H9 (cell line): ENCODE results near the gene NHLRC4. TPM values are rescaled to one million over a fixed set of nuclear protein-coding genes. Genes with fewer than 3 reads are reported as not detected.

Source experiments
- DNase-seq: peaks from one replicate; pipeline ENCODE4 v3.0.0-alpha.2; 2017
- H2AFZ ChIP-seq: one replicate; pipeline ENCODE4 v1.6.1; 2013; ENCODE audit warnings: mild to moderate bottlenecking, low read length, control low read depth, moderate library complexity
- H2AK5ac ChIP-seq: 2 replicates; pipeline ENCODE4 v1.6.1; 2013; ENCODE audit warnings: low read length, control low read depth, mixed read lengths; ENCODE audit not compliant: insufficient read length
- H2BK120ac ChIP-seq: one replicate; pipeline ENCODE4 v1.6.1; 2013; ENCODE audit warnings: low read depth, mild to moderate bottlenecking, low read length, control low read depth, inconsistent platforms; ENCODE audit not compliant: poor library complexity, severe bottlenecking
- H2BK12ac ChIP-seq: 2 replicates; pipeline ENCODE4 v1.6.1; 2013; ENCODE audit warnings: low read length, control low read depth, mixed read lengths, low read depth; ENCODE audit not compliant: insufficient read length
- H2BK15ac ChIP-seq: 2 replicates; pipeline ENCODE4 v1.6.1; 2013; ENCODE audit warnings: low read depth, low read length, control low read depth
- H2BK20ac ChIP-seq: one replicate; pipeline ENCODE4 v1.6.1; 2013; ENCODE audit warnings: low read depth, mild to moderate bottlenecking, low read length, control low read depth, inconsistent platforms; ENCODE audit not compliant: poor library complexity, severe bottlenecking
- H2BK5ac ChIP-seq: 2 replicates; pipeline ENCODE4 v1.6.1; 2013; ENCODE audit warnings: low read length, control low read depth, mixed read lengths; ENCODE audit not compliant: insufficient read length
- H3K14ac ChIP-seq: 2 replicates; pipeline ENCODE4 v1.6.1; 2013; ENCODE audit warnings: low read length, control low read depth; ENCODE audit not compliant: insufficient read depth
- H3K18ac ChIP-seq: 2 replicates; pipeline ENCODE4 v1.6.1; 2013; ENCODE audit warnings: low read depth, mild to moderate bottlenecking, mixed read lengths, low read length, control low read depth; ENCODE audit not compliant: insufficient read length
- H3K23ac ChIP-seq: 2 replicates; pipeline ENCODE4 v1.6.1; 2013; ENCODE audit warnings: low read length, control low read depth, mixed read lengths, low read depth; ENCODE audit not compliant: insufficient read length
- H3K23me2 ChIP-seq: 2 replicates; pipeline ENCODE4 v1.6.1; 2013; ENCODE audit warnings: low read depth, mild to moderate bottlenecking, mixed read lengths, low read length, control low read depth; ENCODE audit not compliant: insufficient read length, poor library complexity, severe bottlenecking
- H3K27ac ChIP-seq: 2 replicates; pipeline ENCODE4 v1.5.1; 2013; ENCODE audit warnings: low read length, control low read depth, mixed read lengths, low read depth; ENCODE audit not compliant: insufficient read length
- H3K27me3 ChIP-seq: 2 replicates; pipeline ENCODE4 v1.6.1; 2013; ENCODE audit warnings: low read length, control low read depth, inconsistent platforms; ENCODE audit not compliant: insufficient read depth
- H3K4ac ChIP-seq: 2 replicates; pipeline ENCODE4 v1.6.1; 2013; ENCODE audit warnings: low read depth, mild to moderate bottlenecking, control low read depth, inconsistent platforms, low read length, moderate library complexity
- H3K4me1 ChIP-seq: 2 replicates; pipeline ENCODE4 v1.6.1; 2013; ENCODE audit warnings: low read length, control low read depth, inconsistent platforms; ENCODE audit not compliant: insufficient read depth
- H3K4me2 ChIP-seq: 2 replicates; pipeline ENCODE4 v1.6.1; 2013; ENCODE audit warnings: low read length, control low read depth, mixed read lengths; ENCODE audit not compliant: insufficient read length, insufficient read depth
- H3K56ac ChIP-seq: 2 replicates; pipeline ENCODE4 v1.6.1; 2013; ENCODE audit warnings: low read depth, mild to moderate bottlenecking, mixed read lengths, low read length, control low read depth; ENCODE audit not compliant: insufficient read length
- H3K79me1 ChIP-seq: 2 replicates; pipeline ENCODE4 v1.6.1; 2013; ENCODE audit warnings: low read depth, mild to moderate bottlenecking, moderate library complexity, low read length, control low read depth, inconsistent platforms; ENCODE audit not compliant: insufficient read depth, poor library complexity, severe bottlenecking
- H3K79me2 ChIP-seq: 2 replicates; pipeline ENCODE4 v1.6.1; 2013; ENCODE audit warnings: low read length, control low read depth, inconsistent platforms; ENCODE audit not compliant: insufficient read depth
- H3K9ac ChIP-seq: 2 replicates; pipeline ENCODE4 v1.6.1; 2013; ENCODE audit warnings: low read length, control low read depth, mixed read lengths; ENCODE audit not compliant: insufficient read length; ENCODE audit errors: extremely low read depth
- H3K9me3 ChIP-seq: one replicate; pipeline ENCODE4 v1.6.1; 2013; ENCODE audit warnings: low read depth, low read length, inconsistent platforms; ENCODE audit not compliant: control insufficient read depth
- H3T11ph ChIP-seq: one replicate; pipeline ENCODE4 v1.6.1; 2013; ENCODE audit warnings: mild to moderate bottlenecking, low read length, control low read depth, inconsistent platforms
- H4K20me1 ChIP-seq: one replicate; pipeline ENCODE4 v1.6.1; 2013; ENCODE audit not compliant: control insufficient read depth, insufficient read length, insufficient read depth
- H4K5ac ChIP-seq: 2 replicates; pipeline ENCODE4 v1.6.1; 2013; ENCODE audit warnings: low read depth, mild to moderate bottlenecking, mixed read lengths, low read length, control low read depth; ENCODE audit not compliant: insufficient read length
- H4K8ac ChIP-seq: replicated peaks from 2 replicates; pipeline ENCODE4 v1.6.1; 2013; ENCODE audit warnings: low read length, control low read depth, mixed read lengths, low read depth; ENCODE audit not compliant: insufficient read length
- H4K91ac ChIP-seq: 2 replicates; pipeline ENCODE4 v1.6.1; 2013; ENCODE audit warnings: low read depth, mild to moderate bottlenecking, moderate library complexity, mixed read lengths, low read length, control low read depth; ENCODE audit not compliant: insufficient read length
- H3K27ac Mint-ChIP-seq, 3 experiments: 2 replicates in 2 of 3; 3 replicates in 1 of 3; pipeline ENCODE4 v1.8.0; 2020 to 2021; ENCODE audit warnings: mixed read lengths in 3 of 3, mild to moderate bottlenecking in 1 of 3, moderate library complexity in 1 of 3
- H3K27me3 Mint-ChIP-seq: 2 replicates; pipeline ENCODE4 v1.8.0; 2021; ENCODE audit warnings: low read depth, mild to moderate bottlenecking, moderate library complexity, mixed read lengths
- H3K36me3 Mint-ChIP-seq, 3 experiments: 2 replicates in 2 of 3; 3 replicates in 1 of 3; pipeline ENCODE4 v1.8.0; 2020 to 2021; ENCODE audit warnings: low read depth in 3 of 3, mixed read lengths in 3 of 3; ENCODE audit not compliant: insufficient read depth in 1 of 3
- H3K4me1 Mint-ChIP-seq, 2 experiments: 2 replicates each; pipeline ENCODE4 v1.8.0; 2020; ENCODE audit warnings: mixed read lengths in 2 of 2
- H3K4me3 Mint-ChIP-seq, 2 experiments: 2 replicates in 1 of 2; 3 replicates in 1 of 2; pipeline ENCODE4 v1.8.0; 2020 to 2021; ENCODE audit warnings: mild to moderate bottlenecking in 2 of 2, mixed read lengths in 2 of 2, moderate library complexity in 1 of 2
- H3K9me3 Mint-ChIP-seq, 2 experiments: 2 replicates in 1 of 2; 3 replicates in 1 of 2; pipeline ENCODE4 v1.8.0; 2020; ENCODE audit warnings: mild to moderate bottlenecking in 2 of 2, mixed read lengths in 2 of 2, moderate library complexity in 1 of 2
- CTCF ChIP-seq: fragments of 200-600 bp; sonication (generic); conservative IDR thresholded peaks from 3 replicates; pipeline ENCODE4 v1.8.0; 2021; ENCODE audit warnings: antibody characterized with exemption, mild to moderate bottlenecking
- WGBS: extraction: QIAGEN DNeasy Blood & Tissue Kit; methylation state at CpG from one replicate; pipeline ENCODE4 v1.1.7; 2013; ENCODE audit warnings: missing lambda C conversion rate, low lambda C conversion rate, mixed read lengths; ENCODE audit not compliant: insufficient read length; ENCODE audit errors: extremely low coverage; 5-methylcytosine and 5-hydroxymethylcytosine counted together
- total RNA-seq: library from RNA; stranded (reverse); gene quantifications from 2 replicates; pipeline ENCODE4 v1.2.1, GENCODE V29; 2021

NHLRC4 gene
- total RNA-seq, 1 experiment from 2014 or later = 0.42 TPM

- no peaks in the 10 kb centered on the region for H3K9me3 Mint-ChIP-seq
- Histone ChIP-seq H3K4ac (no peak overlapping the region), H3K23ac (no peak overlapping the region), H2BK20ac (no peak overlapping the region), H3K27me3 (no peaks in the 10 kb centered on the region), H3K56ac (no peak overlapping the region), H2AFZ (no peak overlapping the region), H3K14ac (no peak overlapping the region), H3K9me3 (no peaks in the 10 kb centered on the region), H4K91ac (no peak overlapping the region), H3K79me1 (no peaks in the 10 kb centered on the region), H3T11ph (no peak overlapping the region), H3K4me2 (peak overlapping the region; percentile 19), H3K9ac (no peak overlapping the region), H3K79me2 (no peaks in the 10 kb centered on the region), H2BK15ac (no peak overlapping the region), H2BK12ac (no peak overlapping the region), H3K23me2 (no peaks in the 10 kb centered on the region), H3K18ac (no peak overlapping the region), H4K8ac (no peak overlapping the region), H2BK120ac (no peak overlapping the region), H2BK5ac (no peak overlapping the region), H3K27ac (no peak overlapping the region), H4K20me1 (no peaks in the 10 kb centered on the region), H3K4me1 (no peaks in the 10 kb centered on the region; the same call in 1 of the 2 replicates), H4K5ac (no peak overlapping the region), H2AK5ac (no peak overlapping the region)
- WGBS = no CpG with 5 or more reads among the region's 24 CpGs
- H3K27ac Mint-ChIP-seq = no peak overlapping the region
- H3K36me3 Mint-ChIP-seq = peaks cover 0 to 4% (median 2%) of the 10 kb centered on the region in 3 experiments; a peak in 2 of 7 replicates
- TF ChIP-seq CTCF = no peak
- peak overlapping the region in 1 of 2 experiments; percentile 35; a peak in 1 of 5 replicates for H3K4me3 Mint-ChIP-seq
- peaks cover 3 to 7% of the 10 kb centered on the region in 2 experiments for H3K4me1 Mint-ChIP-seq
- no peak for DNase-seq
- H3K27me3 Mint-ChIP-seq = peaks cover 2% of the 10 kb centered on the region; the same call in 1 of the 2 replicates
These were observed 11.5 kb downstream of the NHLRC4 start for GRCh38 chr16:578232-578869.
